HG03060 (cell line): Measurements from ENCODE around the gene CCDC83.
"Not testable (repeated sequence)": the region's sequence is repeated elsewhere in the genome, so short reads cannot be mapped to it uniquely, and the experiment has no call there.

ENCODE experiments used
- ATAC-seq: cut with Tn5 transposase; IDR thresholded peaks from one replicate; pipeline ENCODE4 v1.9.1; 2021; ENCODE audit warnings: low read depth, moderate number of reproducible peaks; ENCODE audit not compliant: unreplicated experiment

CCDC83 gene

GRCh38 chr11:85884581-85885021, 29.4 kb downstream of the CCDC83 start:
- no peak for ATAC-seq

GRCh38 chr11:85886089-85887056, 31.2 kb downstream of the CCDC83 start:
- no peak for ATAC-seq

GRCh38 chr11:85889108-85889507, 33.9 kb downstream of the CCDC83 start:
- no peak for ATAC-seq

GRCh38 chr11:85889676-85890579, 34.7 kb downstream of the CCDC83 start:
- ATAC-seq = no peak

GRCh38 chr11:85893395-85893794, 38.2 kb downstream of the CCDC83 start:
- no peak for ATAC-seq

- ATAC-seq = no peak
Measured at GRCh38 chr11:85896876-85897275, 41.7 kb downstream of the CCDC83 start.

- ATAC-seq = no peak
Measured at GRCh38 chr11:85898456-85898855, 43.3 kb downstream of the CCDC83 start.

GRCh38 chr11:85902353-85902752, 47.2 kb downstream of the CCDC83 start:
- no peak for ATAC-seq

GRCh38 chr11:85903406-85903805, 48.2 kb downstream of the CCDC83 start:
- ATAC-seq = no peak

GRCh38 chr11:85903811-85904210, 48.6 kb downstream of the CCDC83 start:
- ATAC-seq = no peak

GRCh38 chr11:85912414-85912813, 57.2 kb downstream of the CCDC83 start:
- ATAC-seq = no peak

GRCh38 chr11:85913513-85913912, 58.3 kb downstream of the CCDC83 start:
- ATAC-seq = no peak

GRCh38 chr11:85914425-85914824, 59.2 kb downstream of the CCDC83 start:
- no peak for ATAC-seq

- no peak for ATAC-seq
Measured at GRCh38 chr11:85918910-85919794, 64.0 kb downstream of the CCDC83 start.

- ATAC-seq = peak; percentile 67
Measured at GRCh38 chr11:85922367-85922766, 67.2 kb downstream of the CCDC83 start.

GRCh38 chr11:85923455-85923854, 68.3 kb downstream of the CCDC83 start:
- no peak for ATAC-seq

- ATAC-seq = not testable (repeated sequence)
Measured at GRCh38 chr11:85926653-85927214, 71.6 kb downstream of the CCDC83 start.

GRCh38 chr11:85930879-85931366, 75.7 kb downstream of the CCDC83 start:
- ATAC-seq = no peak

GRCh38 chr11:85934596-85935169, 79.5 kb downstream of the CCDC83 start:
- ATAC-seq = no peak
